ENCODE measurements around the gene PRSS50.
A peak's percentile ranks its signal among the peaks of the same experiment; 100 is the strongest.
"Not testable (repeated sequence)": the region's sequence is repeated elsewhere in the genome, so short reads cannot be mapped to it uniquely, and the experiment has no call there.

PRSS50 gene

DNA sequence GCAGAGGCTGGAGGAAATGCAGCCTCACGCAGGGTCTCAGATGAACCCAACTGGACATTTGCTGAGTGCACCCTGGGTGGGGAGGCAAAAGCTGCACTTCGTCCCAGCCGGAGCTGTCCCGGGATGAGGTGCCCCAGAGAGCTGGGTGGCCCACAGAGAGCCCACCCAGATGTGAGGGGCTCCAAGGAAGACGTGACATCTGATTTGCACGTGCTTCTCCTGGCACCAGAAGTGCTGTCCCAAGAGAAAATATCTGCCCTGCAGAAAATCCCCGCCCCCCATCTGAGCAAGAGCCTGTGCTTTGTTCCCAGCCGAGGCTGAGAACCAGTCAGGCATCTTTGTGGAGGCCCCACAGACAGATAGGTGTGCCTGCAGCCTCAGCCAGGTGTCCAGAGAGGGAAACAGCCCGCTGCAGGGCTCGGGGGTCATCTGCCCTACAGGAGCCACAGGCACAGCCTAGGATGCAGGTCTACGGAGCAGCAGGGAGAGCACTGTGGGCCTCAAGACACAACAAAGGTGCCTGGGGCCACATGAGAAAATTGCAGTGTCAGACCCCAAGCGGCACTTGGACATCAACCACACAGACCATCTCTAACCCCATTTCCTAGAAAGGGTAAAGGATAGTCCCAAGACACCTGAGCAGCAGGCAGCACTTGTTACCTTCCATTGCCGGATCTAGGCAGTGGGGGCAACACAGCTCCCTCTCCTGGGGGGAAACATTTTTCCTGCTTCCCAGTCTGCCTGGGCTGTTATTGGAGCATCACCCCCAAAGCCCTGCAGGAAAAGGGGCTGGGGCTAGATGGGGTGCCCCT is 10.7 kb downstream of the PRSS50 start:
- peak; percentile 45 for DNase-seq

DNA sequence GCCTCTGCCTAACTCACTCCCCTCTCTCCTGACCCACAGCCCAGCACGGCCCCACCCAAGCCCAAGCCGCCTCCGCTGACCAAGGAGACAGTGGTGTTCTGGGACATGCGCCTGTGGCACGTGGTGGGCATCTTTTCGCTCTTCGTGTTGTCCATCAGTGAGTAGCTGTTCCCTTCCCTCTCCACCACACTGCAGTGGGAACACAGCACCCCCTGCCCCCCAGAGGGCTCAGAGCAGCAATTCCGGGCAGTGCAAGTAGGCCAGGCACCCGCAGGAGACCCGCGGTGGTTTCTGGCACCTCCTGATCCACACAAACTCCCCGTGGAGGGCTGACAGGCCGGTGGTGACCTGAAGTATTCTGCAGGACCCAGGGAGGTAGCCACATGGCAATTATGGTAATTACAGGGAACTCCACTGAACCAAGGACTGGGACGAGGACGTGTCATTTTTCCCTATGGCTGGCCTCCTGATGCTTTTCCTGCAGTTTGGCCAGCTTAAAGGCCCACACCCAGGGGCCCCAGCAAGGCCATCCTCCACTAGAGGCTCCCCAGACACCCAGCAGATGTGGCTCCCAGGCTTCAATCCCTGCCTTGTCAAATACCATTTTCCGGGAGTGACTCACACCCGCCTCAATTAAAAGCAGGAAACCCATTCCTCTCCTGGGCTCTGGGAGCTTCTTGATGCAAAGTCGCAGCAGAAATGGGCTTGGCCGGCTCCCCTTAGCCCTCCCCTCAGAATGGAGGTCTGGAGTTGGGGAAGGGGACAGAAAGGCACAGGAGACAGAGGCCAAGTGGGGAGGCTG is 11.7 kb downstream of the PRSS50 start:
- peak; percentile 51 for DNase-seq

DNA sequence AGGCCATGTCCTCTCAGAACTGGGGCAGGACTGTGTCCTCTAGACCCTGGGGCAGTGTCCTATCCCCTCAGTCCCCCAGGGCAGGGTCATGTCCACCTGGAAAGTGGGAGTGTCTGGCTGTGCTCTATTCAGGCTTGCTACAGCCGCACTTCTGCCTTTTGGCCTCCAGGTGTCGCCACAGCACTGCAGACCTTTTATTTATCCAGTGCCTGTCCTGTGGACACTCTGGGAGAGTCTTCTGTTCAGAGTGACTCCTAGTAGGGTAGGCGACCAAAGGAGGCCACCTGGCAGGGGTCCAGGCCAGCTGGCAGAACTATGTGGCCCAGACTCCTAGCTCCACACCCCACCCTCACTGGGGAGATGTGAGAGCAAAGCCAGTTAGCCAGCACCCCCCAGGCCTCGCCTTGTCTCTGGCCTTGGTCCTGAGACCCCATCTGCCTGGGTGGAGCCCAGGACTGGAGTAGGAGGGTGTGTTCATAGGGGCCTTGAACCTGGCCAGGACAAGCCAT is 12.6 kb downstream of the PRSS50 start:
- DNase-seq = peak; percentile 88

DNA sequence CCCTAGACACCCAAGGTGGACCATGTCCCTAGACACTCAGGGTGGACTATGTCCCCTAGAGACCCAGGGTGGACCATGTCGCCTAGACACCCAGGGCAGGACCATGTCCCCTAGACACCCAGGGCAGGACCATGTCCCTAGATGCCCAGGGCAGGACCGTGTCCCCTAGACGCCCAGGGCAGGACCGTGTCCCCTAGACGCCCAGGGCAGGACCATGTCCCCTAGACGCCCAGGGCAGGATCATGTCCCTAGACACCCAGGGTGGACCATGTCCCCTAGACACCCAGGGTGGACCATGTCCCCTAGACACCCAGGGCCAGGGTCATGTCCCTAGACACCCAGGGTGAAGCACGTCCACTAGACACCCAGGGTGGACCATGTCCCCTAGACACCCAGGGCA is 13.3 kb downstream of the PRSS50 start:
- DNase-seq = not testable (repeated sequence)

DNA sequence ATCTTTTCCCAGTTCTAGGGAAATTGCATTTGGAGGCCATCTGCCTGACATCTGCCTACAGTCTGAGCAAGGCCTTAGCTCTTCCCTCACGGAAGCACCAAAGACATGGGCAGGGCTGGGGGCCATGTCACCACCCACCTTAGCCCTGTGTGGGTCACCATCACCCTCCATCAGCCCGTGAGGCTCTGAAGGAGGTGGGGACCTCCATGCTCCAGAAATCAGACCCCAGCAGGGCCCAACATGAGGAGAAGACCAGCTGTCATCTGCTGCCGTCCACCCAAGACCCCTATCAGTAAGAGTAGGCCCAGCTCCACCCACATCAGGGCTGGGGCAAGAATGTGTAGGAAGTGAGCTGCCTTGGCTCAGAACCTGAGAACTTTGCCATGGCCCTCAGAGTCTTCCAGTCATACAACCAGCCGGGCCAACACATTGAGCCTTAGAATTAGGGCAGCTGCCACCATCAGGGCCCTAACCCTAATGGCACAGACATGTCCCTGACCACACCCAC is 14.6 kb downstream of the PRSS50 start:
- DNase-seq = no peak

DNA sequence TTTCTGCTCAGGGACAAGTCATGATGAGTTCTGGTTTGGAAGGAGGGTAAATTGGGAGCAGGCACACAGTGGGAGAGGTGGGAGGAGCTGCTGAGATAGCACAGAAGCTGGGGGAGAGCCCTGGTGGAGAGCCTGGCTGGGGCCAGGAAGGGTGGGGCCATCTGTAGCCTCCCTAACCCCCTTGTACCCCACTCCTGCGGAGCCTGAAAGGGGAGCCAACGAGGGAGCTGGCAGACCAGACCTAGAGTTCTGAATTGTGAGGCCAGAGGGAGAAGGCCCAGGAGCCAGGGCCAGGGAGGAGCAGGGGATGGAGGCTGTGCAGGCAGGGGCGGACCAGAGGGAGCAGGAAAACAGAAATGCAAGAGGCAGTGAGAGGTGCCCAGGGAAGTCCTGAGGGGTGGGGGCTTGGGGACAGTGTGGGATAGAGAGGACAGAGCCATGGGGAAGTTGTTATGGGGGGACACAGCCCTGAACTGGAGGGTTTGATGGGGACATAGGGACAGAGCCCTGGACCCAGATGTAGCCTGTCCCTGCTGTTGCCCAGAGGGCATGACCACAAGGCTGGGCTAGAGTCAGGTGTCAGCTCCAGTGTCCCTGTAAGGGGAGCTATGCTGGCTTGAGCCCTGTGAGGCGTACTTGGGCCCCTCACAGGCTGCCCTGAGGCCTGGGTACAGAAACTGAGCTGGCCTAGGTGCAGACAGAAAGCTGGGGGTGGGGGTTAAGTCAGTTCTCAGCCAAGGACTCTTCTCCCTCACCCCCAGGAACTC is 15.2 kb downstream of the PRSS50 start:
- DNase-seq = no peak

DNA sequence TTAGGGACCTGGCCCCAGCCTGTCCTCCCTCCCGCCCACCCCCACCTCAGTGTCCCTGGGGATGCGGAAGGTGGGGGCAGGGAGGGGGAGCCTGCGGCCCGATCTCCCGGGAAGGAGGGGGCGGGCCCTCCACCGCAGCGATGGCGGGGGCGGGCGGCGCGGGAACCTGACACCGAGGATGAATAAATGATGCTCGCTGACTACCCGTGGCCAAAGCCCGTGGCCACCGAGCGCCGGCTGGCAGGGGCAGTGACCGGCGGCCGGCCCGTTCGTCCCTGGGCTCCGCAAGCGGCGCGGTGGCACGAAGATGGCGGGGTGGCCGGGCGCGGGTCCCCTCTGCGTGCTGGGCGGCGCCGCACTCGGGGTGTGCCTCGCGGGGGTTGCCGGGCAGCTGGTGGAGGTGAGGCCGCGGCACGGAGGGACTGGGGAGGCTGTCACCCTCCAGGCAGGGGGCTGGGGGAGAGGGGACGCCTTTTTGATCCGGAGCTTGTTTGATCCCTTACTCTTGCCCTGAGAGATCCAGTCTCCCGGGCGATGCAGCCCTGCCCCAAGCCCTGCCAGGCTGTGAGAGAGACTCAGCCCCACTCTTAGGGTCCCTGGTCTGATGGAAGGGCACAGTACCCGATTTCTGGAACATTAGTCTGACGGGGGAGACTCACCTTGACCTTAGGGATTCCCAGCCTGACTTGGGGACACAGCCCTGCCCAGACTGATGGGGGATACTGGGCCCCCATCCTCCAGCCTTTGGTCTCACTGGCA is 16.3 kb downstream of the PRSS50 start, which contains the start of gene TMIE:
TMIE (plus strand) TSS at position 212 of the 759 bp plus-strand sequence; CDS start at position 308, 96 bp downstream.
- DNase-seq = no peak

DNA sequence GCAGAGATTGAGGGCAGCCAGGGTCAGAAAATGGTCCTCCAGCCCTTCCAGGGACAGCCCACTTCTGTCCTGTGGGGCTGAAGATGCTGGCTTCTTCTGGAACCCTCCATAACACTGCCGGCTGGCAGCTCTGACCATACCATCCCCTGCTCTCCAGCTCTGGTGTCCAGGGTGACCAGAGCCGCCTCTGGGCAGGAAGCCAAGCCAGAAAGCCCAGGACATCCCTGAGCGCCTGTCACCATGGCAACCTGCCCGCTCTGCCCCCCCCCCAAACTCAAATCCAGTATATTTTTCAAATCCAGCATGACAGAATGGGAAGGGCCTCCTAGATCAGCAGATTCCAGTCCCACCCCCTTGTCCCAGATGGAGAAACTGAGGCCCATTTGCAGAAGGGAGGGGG is 16.9 kb downstream of the PRSS50 start:
- DNase-seq = no peak

DNA sequence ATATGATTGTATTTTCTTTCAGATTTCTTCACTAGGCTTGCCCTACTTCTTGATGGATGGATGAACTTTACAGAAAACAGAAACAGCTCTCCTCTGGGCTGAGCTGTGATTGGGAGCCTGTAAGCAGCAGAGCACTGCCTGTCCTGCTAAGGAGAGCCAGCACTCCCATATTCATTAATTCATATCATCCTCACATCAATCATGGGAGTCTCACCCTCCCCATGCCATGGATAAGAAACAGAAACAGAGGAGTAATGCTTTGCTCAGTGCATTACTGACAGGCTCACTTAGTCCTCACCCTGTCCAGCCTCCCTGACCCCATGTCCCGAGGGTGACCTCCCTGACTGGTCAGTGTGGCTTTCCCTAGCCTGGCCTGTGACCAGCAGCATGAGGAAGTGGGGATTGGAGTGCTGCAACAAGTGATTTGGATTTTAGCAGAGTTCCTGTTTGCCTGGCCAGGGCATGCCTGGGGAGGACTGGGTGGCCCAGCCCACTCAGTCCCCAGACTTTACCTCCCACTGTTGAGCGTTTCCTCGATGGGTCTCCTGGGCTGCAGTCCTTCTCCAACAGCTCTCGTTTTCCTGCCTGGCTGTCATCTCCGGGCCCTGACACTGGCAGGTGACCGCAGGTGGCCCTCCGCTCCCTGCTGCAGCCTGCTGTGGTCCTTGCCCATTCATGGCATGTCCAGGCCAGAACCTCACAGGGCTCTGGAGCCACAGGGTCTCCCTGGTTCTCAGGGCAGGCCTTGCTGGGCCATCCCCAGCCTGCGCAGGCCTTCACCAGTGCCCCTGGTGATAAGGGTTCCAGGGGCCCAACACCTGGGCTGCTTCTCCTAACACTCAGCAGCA is 17.8 kb downstream of the PRSS50 start:
- no peak for DNase-seq

DNA sequence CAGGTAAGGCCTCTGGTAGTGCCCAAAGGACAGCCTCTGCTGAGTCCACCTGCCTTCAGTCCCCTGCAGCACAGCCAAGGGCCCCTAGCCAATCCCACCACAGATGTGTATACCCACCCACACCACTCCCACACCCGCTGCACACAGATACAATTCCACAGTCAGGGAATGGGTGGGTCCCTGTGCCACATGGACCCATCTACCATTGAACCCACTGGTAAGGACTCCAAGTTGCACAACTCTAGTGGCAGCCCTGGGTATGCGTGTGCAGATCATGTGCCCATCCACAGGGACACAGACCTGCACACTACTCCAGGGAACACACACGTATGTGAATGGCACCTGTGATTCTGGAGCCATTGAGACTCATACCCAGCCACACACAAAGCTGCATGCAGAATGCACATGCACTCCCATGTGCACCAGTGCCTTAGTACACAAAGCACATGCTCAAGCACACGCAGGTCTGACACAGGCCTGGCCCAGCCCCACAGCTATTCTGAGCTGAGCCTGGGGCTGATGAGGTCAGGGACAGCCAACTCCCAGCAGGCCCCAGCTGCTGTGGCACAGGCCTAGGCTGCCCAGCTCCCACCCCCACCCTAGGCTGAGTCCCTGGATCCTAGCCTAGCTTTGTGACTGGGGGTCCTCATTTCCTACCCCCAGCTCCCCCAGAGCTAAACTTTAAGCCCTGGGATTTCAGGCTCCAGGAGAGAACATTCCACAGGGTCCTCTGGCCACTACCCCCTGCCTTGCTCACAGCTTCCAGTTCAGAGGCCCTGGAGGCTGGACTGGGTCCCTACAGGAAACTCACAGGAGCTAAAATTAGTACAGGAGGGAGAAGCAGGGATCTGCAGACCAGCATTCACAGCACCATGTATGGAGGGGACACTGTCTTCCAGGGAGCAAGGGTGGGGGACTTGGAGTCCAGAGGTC is 21.4 kb downstream of the PRSS50 start:
- DNase-seq = no peak

DNA sequence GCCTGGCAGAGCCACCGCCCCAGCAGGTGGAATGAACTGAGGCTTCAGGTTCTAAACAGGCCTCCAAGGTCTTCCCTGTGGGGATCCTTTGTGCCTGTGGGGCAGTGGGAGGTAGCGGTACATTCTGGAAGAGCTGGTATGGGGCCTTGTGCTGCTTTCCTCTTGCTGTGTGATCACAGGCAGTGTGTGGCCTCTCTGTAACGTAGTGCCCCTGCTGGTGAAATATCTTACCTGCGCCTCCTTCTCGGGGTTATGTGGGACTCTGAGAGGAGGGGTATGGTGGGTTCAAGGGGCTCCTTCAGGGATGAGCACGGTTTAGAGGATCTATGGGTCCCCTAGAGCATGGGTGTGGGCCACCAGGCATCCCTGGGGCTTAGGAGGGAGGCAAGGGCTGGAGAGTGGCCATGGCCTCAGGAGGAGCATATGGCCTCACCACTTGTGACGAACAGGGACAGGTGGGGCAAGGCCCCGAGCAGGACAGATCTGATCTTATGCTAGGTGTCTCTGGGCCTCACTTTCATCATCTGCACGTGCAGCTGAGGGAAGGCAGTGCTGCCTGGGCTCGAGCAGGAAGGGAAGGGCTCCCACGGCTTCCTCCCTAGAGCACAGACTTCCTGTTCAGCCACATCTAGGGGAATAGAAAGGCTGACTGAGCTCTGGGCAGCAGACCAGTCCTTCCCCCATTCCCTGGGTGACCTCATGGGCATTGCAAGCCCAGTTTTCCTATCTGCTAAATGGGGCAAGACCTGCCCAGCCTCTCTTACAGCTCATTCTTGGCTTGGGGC is 22.3 kb downstream of the PRSS50 start:
- DNase-seq = peak; percentile 76

DNA sequence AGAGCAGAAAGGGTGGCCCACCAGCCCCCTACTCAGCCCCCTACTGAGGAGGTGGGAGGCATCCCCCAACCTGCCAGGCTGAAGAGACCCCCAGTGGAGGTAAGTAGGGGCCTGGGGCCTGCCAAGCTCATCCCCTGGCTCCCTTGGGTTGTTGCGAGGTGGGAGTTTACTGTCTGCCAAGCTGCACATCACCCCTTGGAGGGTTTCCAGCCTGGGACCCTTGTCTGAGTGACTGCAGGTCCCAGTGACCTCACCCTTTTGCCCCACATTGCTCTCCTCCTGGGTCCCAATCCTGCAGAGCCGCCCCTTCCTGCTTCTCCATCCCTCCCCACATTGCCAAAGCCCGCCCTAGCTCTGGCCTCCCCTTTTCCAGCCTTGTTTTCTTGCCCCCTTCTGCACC is 23.1 kb downstream of the PRSS50 start:
- no peak for DNase-seq

DNA sequence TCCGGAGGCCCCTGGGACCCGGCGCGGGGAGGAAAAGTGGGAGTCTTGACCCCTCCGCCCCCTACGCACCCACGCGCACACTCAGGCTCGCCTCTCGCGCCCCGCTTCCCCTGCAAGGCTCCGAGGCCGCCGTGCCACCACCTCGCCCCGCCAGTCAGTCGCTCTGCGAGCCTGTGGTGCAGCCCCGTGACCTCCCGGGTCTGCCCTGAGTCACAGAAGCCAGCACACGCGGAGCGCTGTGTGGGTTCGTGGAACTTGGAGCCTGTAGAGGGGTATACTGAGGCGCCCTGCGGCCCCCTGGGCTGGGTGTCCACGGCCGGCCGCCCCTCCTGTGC is 23.8 kb downstream of the PRSS50 start:
- DNase-seq = peak; percentile 81

DNA sequence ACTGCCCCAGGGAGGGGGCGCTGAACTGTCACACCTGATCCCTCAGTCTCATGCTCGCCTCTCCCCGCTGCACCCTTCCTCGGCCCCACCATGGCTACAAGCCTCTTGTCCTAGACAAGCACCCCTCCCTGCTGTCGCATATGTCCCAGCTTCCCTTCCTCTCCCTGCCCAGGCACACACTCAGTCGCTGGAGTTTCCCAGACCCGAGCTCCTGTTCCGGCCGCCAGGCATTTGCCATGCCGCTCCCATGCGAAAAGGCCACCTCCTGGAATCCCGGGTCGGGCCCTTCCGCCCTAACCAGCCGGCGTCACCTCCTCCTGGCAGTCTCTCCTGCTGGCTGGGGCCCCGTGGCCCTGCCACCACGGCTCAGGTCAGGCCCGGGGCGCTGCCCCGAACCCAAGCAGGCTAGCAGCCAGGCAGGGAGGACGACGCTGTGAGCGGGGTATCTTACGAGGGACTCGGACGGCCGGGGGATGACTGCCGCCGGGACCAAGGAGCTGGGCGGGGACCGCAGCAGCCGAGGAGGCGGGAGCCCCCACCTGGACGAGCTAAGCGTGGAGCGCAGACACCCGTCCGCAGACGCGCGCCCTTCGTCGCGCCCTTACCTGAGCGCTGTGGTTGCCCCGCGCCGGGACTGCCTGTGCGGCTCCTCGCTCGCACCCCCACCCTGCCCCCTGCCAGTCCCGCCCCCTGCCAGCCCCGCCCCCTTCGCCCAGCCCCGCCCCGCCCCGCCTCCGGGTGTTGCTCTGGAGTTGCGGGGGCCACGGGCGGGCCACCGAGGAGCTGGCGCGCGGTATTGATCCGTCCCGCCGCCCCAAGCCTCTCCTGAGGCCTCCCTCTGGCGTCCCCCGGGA is 24.4 kb downstream of the PRSS50 start, which contains the start of gene ALS2CL:
ALS2CL (minus strand) TSS at position 642 of the 854 bp plus-strand sequence. CDS start 4,239 bp downstream, outside the sequence.
- DNase-seq = peak; percentile 90

DNA sequence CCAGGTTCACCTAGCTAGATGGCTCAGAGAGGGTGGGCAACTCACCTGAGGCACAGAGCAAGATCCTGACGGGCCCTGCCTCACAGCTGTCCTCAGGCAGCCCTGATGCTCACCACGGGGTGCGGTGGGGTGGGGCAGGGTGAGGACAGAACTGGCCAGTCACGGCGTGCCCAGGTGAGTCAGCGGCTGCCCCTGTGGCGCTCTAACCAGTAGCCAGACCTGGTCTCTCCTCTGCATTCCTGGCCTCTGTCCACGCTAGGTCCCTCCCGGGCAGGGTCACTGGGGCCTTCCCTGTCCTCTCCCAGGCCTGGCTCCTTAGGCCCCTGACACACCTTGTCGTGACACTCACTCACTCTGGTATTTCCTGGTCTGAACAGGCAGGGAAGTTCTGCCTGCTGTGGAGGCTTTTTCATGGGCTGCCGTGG is 25.1 kb downstream of the PRSS50 start:
- DNase-seq = no peak

DNA sequence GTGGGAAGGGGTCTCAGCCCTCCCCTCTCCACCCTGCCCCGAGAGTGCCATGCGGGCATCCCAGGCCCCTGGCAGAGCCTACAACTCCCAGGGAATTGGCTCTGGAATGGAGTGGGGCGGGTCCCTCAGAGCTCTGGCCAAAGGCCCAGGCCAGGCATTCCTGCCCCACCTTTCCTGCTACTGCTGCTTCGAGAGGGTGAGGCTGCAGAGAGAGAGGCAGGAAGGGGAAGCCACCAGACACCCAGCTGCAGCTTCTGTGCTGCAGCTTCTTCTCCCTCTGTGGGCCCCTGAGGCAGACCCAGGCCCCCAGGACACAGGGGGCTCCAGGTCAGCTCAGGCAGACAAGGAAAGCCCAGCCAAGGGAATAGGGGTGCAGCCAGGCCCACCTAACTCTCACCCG is 26.9 kb downstream of the PRSS50 start:
- DNase-seq = no peak

DNA sequence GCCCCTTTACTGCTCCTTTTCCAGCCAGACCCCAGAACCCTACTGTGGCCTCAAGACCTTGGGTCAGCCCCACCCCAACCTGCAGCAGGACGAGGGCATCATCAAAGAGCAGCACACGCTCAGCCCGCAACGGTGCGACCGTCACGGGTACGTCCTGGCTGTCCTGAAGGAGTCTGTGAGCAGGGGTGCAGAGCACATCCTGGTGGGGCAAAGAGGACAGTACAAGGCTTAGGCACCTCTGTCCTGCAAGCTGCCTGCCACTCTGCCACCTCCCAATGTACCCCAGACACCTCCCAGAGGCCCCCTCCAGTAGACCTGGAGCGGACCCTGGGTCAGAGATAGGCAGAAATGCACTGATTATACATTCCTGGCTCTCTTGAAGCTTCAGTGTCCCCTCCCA is 32.2 kb downstream of the PRSS50 start:
- DNase-seq = no peak

DNA sequence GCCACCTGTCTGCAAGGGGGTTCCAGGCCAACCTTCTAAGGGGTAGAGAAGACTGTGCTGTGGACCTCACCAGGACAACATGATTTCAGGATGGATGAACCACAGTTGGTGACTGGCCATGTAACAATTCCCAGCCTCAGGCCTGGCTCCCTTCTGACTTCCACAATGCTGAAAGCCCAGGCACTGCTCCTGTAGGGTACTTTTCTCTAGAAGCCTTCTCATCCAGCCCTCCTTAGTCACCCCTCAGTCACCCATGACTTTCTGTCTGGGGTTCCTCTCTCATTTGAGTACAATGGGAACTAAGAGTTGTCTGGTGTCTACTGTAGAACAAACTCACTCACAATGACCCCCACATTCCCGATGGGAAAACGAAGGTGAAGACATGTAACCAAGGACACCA is 32.8 kb downstream of the PRSS50 start:
- no peak for DNase-seq
